KOPT-K1 (cell line): ENCODE results near the gene TMEM247.

Experiments used
- H3K27ac ChIP-seq: fragments of 200-600 bp; sonication (generic); 2 replicates; pipeline ENCODE4 v1.5.1; 2016; ENCODE audit warnings: antibody characterized with exemption, mild to moderate bottlenecking, low read depth, low read length; ENCODE audit not compliant: poor library complexity, severe bottlenecking
- H3K36me3 ChIP-seq: fragments of 200-600 bp; sonication (generic); 2 replicates; pipeline ENCODE4 v1.5.1; 2017; ENCODE audit warnings: antibody characterized with exemption, mild to moderate bottlenecking, low read length, moderate library complexity; ENCODE audit not compliant: insufficient read depth
- H3K9me3 ChIP-seq: fragments of 200-600 bp; sonication (generic); 2 replicates; pipeline ENCODE4 v1.5.1; 2017; ENCODE audit warnings: antibody characterized with exemption, low read length, mild to moderate bottlenecking; ENCODE audit not compliant: insufficient read depth, poor library complexity, severe bottlenecking

TMEM247 gene

DNA sequence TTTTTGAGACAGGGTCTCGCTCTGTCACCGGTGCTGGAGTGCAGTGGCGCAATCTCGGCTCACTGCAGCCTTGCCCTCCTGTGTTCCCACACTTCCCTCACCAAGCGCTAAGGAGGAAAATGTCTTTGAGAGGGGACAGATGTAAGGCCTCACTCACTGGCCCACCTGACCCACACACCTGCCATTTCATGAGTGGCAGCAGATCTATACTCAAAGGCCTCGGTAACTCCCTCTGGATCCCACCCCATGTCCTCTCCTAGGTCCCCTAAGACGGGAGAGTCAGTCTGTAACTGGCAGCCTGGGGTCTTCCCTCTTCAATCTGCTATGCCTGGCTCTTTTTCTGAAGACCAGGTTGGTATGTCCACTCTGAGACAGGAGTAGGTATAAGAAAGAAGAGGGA, 12.9 kb downstream of the TMEM247 start:
- Histone ChIP-seq H3K27ac (no peak overlapping the region), H3K36me3 (no peaks in the 10 kb centered on the region), H3K9me3 (no peaks in the 10 kb centered on the region)

DNA sequence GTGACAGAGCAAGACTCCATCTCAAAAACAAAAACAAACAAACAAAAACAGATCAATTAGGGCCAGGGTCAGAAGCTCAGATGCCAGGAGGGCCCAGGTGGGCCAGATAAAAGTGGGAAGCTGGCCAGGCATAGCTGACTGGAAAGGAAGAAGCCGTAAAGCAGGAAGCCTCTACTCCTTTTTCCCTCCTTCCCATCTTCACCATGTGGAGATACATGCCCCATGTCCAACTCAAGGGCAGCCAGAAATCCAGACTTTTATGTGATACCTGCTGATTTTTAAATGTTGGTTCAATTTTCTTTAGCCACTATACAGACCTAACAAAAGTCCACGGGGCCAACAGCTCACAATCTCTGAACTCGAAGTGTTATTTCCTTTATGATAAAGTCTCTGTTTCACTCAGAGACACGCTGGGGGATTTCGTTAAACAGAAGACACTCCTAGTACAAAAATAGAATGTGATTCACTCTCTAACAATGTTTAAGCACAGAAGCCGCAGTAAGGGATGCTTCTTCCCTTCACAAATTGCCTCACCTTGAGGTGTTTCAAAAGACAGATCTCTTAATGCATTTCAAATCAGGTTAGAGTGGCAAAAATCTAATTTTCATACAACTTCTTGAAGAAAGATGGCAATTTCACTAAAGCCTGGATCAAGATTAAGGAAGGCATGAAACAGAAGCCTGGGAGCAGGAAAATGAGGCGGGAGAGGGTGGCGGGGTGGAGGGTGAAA, 14.0 kb downstream of the TMEM247 start:
- no peaks in the 10 kb centered on the region for H3K36me3 ChIP-seq
- H3K27ac ChIP-seq = no peak overlapping the region
- no peaks in the 10 kb centered on the region for H3K9me3 ChIP-seq

DNA sequence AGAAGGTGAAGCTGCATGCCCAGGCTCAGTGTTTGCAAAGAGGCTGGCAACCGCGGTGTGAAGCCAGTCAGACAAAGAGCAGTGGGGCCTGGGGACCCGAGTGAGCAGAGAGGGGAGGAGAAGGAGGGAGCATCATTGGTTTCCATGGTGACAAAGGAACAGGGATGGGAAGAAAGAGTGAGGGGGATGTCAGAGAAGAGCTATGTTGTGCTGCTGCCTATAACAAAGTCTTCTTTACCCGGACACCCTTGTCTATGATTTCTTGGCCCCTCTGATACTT, 14.5 kb downstream of the TMEM247 start:
- Histone ChIP-seq H3K27ac (no peak overlapping the region), H3K36me3 (no peaks in the 10 kb centered on the region), H3K9me3 (no peaks in the 10 kb centered on the region)

DNA sequence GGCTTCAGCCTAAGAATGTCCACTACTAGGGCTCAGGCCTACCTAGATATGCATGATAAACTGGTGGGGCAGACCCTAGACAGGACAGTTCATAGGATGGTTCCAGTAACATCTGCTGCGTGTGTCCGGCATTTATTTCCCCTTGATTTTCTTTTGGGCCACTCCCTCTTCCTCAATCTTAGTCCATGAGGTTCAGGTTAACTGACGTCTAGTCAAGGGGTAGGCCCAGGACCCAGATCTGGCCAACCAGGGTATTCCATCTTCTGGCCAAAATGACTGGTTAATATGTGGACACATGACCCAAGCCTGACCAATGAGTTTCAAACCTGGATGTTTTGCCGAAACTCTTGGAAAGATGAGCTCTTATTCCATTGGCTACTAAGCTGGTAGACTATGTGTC, 15.2 kb downstream of the TMEM247 start:
- Histone ChIP-seq H3K36me3 (no peaks in the 10 kb centered on the region), H3K27ac (no peak overlapping the region), H3K9me3 (no peaks in the 10 kb centered on the region)

DNA sequence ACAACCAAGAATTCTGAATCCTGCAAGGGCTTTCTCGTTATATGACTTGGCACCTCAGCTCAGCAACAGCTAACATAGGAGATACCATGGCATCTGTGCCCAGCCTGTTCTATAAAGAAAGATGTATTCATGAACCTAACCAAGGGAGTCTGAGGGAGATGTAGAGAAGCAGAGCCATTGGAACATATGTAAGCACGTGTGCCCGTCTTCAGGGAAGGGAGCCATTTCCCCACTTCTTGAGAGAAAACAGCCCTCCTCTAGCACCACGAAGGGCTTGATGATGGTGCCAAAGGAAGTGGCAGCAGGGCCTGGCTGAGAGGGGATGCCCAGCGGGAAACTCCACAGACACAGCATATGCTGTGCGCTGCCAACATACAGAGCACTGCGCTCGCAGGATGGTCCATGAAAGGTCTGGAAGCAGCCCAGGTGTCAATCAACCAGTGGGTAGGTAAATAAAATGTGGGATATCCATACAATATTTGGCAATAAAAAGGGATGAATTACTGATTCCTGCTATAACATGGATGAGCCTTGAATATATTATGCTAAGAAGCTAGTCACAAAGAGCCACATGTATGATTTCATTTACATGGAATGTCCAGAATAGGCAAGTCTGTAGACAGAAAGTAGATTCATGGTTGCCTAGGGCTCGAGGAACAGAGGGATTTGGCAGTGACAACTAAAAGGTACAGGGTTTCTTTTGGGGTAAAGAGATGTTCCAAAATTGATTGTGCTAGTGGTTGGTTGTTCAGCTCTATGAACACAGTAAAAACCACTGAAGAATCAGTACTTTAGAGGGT, 16.1 kb downstream of the TMEM247 start:
- no peaks in the 10 kb centered on the region for H3K9me3 ChIP-seq
- H3K36me3 ChIP-seq = no peaks in the 10 kb centered on the region
- H3K27ac ChIP-seq = no peak overlapping the region

DNA sequence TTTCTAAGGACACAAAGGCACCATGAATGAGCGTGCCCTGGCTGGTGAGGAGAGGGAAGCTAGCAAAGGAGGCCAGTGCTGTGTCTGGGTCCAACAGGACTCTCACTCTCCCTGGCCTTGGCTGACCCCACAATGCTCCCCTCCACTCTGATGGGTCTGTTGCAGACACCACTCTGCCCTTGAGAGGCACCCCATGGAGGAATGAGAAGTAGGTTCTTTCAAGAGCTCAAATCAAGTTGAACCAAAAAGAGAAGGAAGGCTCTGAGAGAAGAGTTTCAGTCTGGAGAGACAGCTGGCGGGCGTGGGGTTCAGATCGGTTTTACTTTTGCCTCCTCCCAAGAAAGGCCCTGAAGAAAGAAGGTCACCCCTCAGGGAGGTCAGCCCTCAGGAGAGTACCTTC, 18.4 kb downstream of the TMEM247 start:
- no peaks in the 10 kb centered on the region for H3K36me3 ChIP-seq
- H3K27ac ChIP-seq = no peak overlapping the region
- no peaks in the 10 kb centered on the region for H3K9me3 ChIP-seq

DNA sequence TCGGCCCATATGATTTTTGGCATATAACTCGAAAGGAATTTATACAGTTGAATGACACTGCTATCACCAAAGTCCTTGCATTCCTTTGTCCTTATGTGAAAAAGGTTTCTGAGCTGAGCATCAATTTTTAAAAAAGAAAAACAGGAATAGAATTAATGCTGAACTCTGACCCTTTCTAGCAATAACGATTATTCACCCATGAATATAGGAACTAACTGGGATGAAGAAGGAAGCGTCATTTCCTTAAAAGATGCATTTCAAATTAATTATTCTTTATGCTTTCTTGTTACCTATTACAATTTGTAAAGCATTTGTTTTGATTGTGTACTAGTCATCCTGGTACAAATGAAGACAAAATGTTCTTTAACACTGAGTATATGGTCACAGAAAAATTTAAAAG, 19.3 kb downstream of the TMEM247 start:
- H3K27ac ChIP-seq = no peak overlapping the region
- H3K9me3 ChIP-seq = no peaks in the 10 kb centered on the region
- H3K36me3 ChIP-seq = no peaks in the 10 kb centered on the region

DNA sequence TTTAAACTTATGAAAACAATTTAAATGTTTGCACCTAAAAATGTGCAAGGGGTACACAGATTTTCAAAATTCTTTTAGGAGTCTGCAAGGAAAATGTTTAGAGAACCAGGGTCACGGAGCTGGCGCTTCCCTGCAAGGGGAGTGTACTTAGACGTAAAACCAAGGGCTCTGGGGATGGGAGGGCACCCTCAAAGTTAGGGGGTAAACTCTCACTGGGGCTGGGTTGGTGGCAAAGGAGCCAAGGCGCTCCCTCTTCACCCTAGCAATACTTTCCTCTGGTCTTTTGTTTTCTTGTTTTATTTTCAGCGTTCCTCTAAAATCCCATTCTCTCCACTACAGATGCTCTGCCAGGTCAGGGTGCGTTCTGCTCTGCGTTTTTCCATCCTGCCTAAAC, 20.0 kb downstream of the TMEM247 start:
- Histone ChIP-seq H3K27ac (no peak overlapping the region), H3K36me3 (no peaks in the 10 kb centered on the region), H3K9me3 (no peaks in the 10 kb centered on the region)

DNA sequence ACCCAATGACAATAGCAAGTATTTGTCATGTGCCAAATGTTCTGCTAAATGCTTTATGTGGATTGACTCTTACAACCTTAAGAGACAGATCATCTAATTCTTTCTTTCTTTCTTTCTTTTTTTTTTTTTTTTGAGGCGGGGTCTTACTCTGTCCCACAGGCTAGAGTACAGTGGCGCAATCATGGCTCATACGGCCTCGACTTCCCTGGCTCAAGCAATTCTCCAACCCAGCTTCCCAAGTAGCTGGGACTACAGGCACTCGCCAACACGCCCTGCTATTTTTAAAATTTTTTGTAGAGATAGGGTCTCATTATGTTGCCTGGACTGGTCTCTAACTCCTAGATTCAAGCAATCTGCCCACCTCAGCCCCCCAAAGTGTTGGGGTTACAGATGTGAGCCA, 21.4 kb downstream of the TMEM247 start:
- no peak overlapping the region for H3K27ac ChIP-seq
- H3K36me3 ChIP-seq = no peaks in the 10 kb centered on the region
- H3K9me3 ChIP-seq = no peaks in the 10 kb centered on the region

DNA sequence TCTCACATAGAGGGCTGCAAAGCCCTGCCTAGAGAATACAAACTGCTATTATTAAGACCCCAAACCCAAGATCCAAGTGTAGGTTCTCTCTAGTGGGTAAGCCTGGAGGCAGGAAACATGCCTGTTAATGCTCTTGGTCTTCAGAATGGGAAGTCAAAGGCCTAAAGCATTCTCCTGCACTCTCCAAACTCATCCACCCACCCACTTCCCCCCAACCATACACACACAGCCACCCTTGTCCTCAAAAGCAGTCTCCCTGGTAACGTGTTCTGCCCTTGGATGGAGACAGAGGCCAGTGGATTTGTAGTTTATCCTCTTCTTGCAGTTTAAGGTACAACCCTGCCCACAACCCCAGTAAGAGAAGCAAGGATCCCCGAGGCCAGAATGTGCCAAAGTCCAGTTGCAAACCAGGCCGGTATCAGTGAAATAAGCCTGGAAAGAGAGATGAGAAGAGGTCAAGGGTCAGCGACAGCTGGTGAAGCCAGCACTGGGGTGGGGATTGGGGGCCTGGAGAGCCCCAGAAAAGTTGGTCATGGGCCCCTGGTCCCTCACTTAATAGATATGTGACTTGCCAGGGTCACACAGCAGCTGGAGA, 23.0 kb downstream of the TMEM247 start:
- H3K36me3 ChIP-seq = no peaks in the 10 kb centered on the region
- H3K27ac ChIP-seq = no peak overlapping the region
- H3K9me3 ChIP-seq = no peaks in the 10 kb centered on the region

DNA sequence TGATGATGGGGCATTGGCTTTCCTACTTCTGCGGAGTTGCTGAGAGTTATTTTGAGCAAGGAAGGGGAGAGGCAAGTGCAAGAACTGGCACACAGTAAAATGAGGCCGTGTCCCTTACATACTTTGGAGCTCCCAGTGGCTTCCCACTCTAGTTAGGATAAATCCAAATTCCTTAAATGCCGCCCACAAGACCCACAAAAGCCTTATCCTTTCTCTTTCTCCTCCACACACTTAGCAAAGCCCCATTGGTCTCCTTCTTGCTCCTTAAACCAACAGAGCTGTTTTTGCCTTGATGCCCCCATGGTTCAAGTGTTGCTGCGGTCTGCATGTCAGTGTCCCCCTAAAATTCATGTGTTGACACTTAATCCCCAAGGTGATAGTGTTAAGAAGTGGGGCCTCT, 24.3 kb downstream of the TMEM247 start:
- no peaks in the 10 kb centered on the region for H3K36me3 ChIP-seq
- H3K9me3 ChIP-seq = no peaks in the 10 kb centered on the region
- no peak overlapping the region for H3K27ac ChIP-seq

DNA sequence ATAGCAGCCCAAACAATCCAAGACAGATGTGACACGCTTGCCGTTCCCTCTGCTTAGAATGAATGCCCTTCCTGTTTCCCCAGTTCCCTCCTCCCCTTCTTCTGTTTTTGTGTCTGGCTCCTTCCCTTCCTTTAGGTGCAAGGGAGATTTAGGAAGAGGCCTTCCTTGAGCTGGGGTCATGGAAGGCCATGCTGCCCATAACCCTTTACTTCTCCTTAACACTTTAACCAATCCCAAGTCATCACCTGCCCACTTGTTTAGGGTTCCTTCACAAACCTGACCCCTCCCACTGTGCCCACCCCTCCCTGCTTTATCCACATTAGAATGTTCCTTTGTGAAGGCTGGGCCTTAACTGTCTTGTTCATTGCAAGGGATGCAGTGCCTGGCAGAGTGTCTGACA, 24.9 kb downstream of the TMEM247 start:
- H3K27ac ChIP-seq = no peak overlapping the region
- no peaks in the 10 kb centered on the region for H3K36me3 ChIP-seq
- no peaks in the 10 kb centered on the region for H3K9me3 ChIP-seq

DNA sequence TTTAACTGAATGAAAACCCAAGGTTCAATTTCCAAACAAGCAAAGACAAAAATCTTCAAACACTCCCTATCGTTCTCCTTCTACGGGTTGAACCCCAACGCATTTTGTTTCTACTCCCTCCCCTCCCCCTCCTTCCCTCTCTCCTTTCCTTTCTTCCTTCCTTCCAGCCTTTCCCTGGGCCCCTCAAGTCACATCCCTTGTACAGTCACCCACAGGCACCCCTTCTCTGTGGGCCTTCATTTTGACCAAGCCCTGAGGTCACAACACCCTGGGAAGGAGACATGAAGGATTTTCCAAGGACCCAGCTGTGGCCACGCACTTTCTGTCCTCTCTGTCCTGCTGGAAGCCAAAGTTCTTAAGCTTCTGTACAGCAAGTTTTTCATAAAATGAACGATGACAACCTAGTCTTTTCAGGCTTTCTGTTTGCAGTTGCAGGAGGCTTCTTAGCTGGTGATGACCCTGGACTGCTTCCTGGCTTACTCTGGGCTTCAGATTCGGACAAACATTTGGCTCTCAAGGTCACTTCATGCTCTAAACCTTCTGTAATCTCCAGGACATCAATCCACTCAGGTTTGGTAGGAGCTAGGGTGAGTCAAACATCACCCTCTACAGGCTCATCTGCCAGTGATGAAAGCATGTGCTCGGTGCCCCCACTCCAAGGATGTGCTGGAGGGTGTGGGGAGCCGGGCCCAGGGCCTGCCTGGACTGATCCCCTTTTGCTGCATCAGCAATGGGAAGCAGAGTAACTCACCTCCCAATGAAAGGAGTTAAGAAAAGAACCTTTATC, 25.5 kb downstream of the TMEM247 start:
- Histone ChIP-seq H3K9me3 (no peaks in the 10 kb centered on the region), H3K36me3 (no peaks in the 10 kb centered on the region), H3K27ac (no peak overlapping the region)

DNA sequence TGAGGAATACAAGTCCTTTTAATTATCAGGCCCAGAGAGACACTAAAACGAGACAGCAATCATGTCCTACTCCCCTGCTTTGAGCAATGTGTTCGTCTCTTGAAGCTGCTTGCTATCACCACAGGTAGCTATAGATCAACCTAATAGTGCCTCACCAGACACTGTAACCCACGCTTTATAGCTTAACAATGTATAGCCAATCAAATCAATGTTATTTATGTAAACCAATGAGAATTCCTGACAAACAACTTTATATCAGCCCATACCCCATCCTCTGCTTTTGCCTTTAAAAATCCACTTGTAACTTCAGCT, 26.1 kb downstream of the TMEM247 start:
- H3K36me3 ChIP-seq = no peaks in the 10 kb centered on the region
- H3K9me3 ChIP-seq = no peaks in the 10 kb centered on the region
- H3K27ac ChIP-seq = no peak overlapping the region

DNA sequence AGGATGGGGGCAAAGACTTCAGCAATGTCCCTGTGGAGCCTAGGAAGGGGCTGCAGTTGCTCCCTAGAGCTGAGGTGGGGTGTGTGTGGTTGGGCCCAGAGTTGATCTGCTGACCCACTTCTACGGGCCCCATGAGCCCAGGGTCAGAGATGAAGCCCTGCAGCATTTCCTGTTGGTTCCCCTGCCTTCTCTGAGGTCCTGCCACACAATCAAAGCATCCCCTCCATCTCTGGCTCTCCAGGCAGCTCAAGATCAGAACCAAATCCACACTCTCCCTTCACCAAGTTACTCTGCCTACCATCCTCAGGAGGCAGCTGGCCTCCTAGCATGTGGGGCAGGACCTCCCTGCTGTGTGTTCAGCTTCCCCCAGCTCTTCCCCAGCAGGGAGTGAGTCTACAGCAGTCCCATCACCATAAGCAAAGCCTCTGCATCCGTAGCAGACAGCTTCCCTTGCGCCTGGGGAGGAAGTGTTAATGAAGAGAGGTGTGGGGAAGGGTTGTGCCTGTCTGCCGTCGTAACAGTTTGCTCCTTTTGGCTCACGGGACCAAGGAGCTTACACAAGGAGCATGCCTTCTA, 26.9 kb downstream of the TMEM247 start:
- no peaks in the 10 kb centered on the region for H3K9me3 ChIP-seq
- H3K36me3 ChIP-seq = no peaks in the 10 kb centered on the region
- H3K27ac ChIP-seq = no peak overlapping the region
